HCT116 (cell line): ENCODE data around the gene CDCP1. TPM values are rescaled to one million over a fixed set of nuclear protein-coding genes. Genes with fewer than 3 reads are reported as not detected.

Source experiments
- ATAC-seq: fragments of 200-7000 bp; cut with Tn5 transposase; 2 replicates; pipeline ENCODE4 v1.9.1; 2020; ENCODE audit warnings: mild to moderate bottlenecking, moderate library complexity
- BruUV-seq: library from RNA; stranded (reverse); fragments of 400-500 nt; replicated peaks from 2 replicates; lab custom pipeline; 2021; lab: Mats Ljungman, UMichigan
- CTCF ChIA-PET: fragments of 300-600 bp; sonication (Branson Sonifier 250); formaldehyde crosslinking; loops from one replicate; lab custom pipeline; 2021; ENCODE audit warnings: antibody characterized with exemption; lab: Charles Lee
- POLR2A ChIA-PET: fragments of 300-600, 350-600 bp; sonication (Branson Sonifier 250); formaldehyde crosslinking; loops from one replicate; lab custom pipeline; 2021; ENCODE audit warnings: antibody characterized with exemption; lab: Charles Lee
- RAD21 ChIA-PET, 2 experiments: fragments of 300-600 bp; sonication (Branson Sonifier 250); formaldehyde crosslinking; loops; one replicate each; lab custom pipeline; 2023; ENCODE audit warnings: low total read pairs in 2 of 2; ENCODE audit not compliant: uncharacterized antibody in 2 of 2, unreplicated experiment in 2 of 2, low non-redundant PET in 1 of 2; lab: Charles Lee
- DNase-seq: peaks from one replicate; pipeline ENCODE4 v3.0.0-alpha.2; 2010; ENCODE audit warnings: low read depth, low spot score
- H2AFZ ChIP-seq: fragments of 200-600 bp; shearing (Covaris generic), sonication (generic); 2 replicates; pipeline ENCODE4 v1.6.1; 2017; ENCODE audit warnings: low read depth, mixed run types, mixed read lengths, antibody characterized with exemption, low read length; ENCODE audit not compliant: poor library complexity, severe bottlenecking
- H3K27ac ChIP-seq: 2 replicates; pipeline ENCODE4 v1.5.1; 2012; ENCODE audit warnings: low read depth, low read length
- H3K27me3 ChIP-seq: fragments of 200-600 bp; sonication (generic); 2 replicates; pipeline ENCODE4 v1.6.1; 2016; ENCODE audit warnings: mixed run types, low read length, mixed read lengths; ENCODE audit not compliant: insufficient read depth
- H3K36me3 ChIP-seq, 2 experiments: fragments of 200-500 bp in 1 of 2; fragments of 200-600 bp in 1 of 2; sonication (Bioruptor generic) in 1 of 2; sonication (generic) in 1 of 2; 2 replicates each; pipeline versions ENCODE4 v1.5.1 to v1.6.1; 2014 to 2016; ENCODE audit warnings: low read length in 2 of 2, inconsistent platforms in 1 of 2, mixed read lengths in 1 of 2, mixed run types in 1 of 2; ENCODE audit not compliant: insufficient read depth in 2 of 2, control insufficient read depth in 1 of 2
- H3K4me1 ChIP-seq, 2 experiments: fragments of 200-600 bp in 1 of 2; sonication (generic) in 1 of 2; 2 replicates each; pipeline versions ENCODE4 v1.5.1 to v1.6.1; 2012 to 2017; ENCODE audit warnings: low read length in 2 of 2, inconsistent platforms in 1 of 2, mild to moderate bottlenecking in 1 of 2, mixed read lengths in 1 of 2, mixed run types in 1 of 2, moderate library complexity in 1 of 2; ENCODE audit not compliant: insufficient read depth in 2 of 2, control insufficient read depth in 1 of 2
- H3K4me2 ChIP-seq: fragments of 200-600 bp; sonication (generic); 2 replicates; pipeline ENCODE4 v1.6.1; 2017; ENCODE audit warnings: mixed run types, low read length, mixed read lengths
- H3K4me3 ChIP-seq, 2 experiments: fragments of 200-600 bp in 1 of 2; sonication (generic) in 1 of 2; replicated peaks in 1 of 2; 2 replicates each; pipeline ENCODE4 v1.5.1; 2011 to 2016; ENCODE audit warnings: low read length in 2 of 2, control low read depth in 1 of 2, low read depth in 1 of 2, mild to moderate bottlenecking in 1 of 2, mixed read lengths in 1 of 2, mixed run types in 1 of 2
- H3K79me2 ChIP-seq: fragments of 200-600 bp; sonication (generic); 2 replicates; pipeline ENCODE4 v1.6.1; 2017; ENCODE audit warnings: mild to moderate bottlenecking, mixed run types, low read length, moderate library complexity, mixed read lengths; ENCODE audit not compliant: insufficient read depth
- H3K9ac ChIP-seq: fragments of 200-600 bp; sonication (generic); 2 replicates; pipeline ENCODE4 v1.6.1; 2016; ENCODE audit warnings: low read length, mixed read lengths
- H3K9me2 ChIP-seq: fragments of 200-600 bp; sonication (generic), shearing (Covaris generic); 2 replicates; pipeline ENCODE4 v1.6.1; 2017; ENCODE audit warnings: mixed run types, mild to moderate bottlenecking, moderate library complexity; ENCODE audit not compliant: insufficient read depth
- H3K9me3 ChIP-seq, 2 experiments: fragments of 200-500 bp in 1 of 2; fragments of 200-600 bp in 1 of 2; sonication (Bioruptor generic) in 1 of 2; sonication (generic) in 1 of 2; 2 replicates each; pipeline ENCODE4 v1.6.1; 2014 to 2017; ENCODE audit warnings: low read length in 2 of 2, mixed read lengths in 2 of 2, inconsistent platforms in 1 of 2, low read depth in 1 of 2, mild to moderate bottlenecking in 1 of 2, mixed run types in 1 of 2, moderate library complexity in 1 of 2; ENCODE audit not compliant: control insufficient read depth in 1 of 2, insufficient read depth in 1 of 2
- H4K20me1 ChIP-seq: fragments of 200-600 bp; sonication (generic), shearing (Covaris generic); 2 replicates; pipeline ENCODE4 v1.6.1; 2017; ENCODE audit warnings: mixed run types, mild to moderate bottlenecking, moderate library complexity; ENCODE audit not compliant: insufficient read depth
- CBX3 ChIP-seq: IDR thresholded peaks from 2 replicates; pipeline ENCODE4 v1.6.1; 2012; ENCODE audit warnings: low read depth
- CTCF ChIP-seq, 3 experiments: fragments of 200-600 bp in 1 of 3; sonication (generic) in 1 of 3; IDR thresholded peaks in 2 of 3; conservative IDR thresholded peaks in 1 of 3; 2 replicates each; pipeline ENCODE4 v1.5.1; 2012 to 2017; ENCODE audit warnings: low read depth in 2 of 3, low read length in 2 of 3, antibody characterized with exemption in 1 of 3, borderline replicate concordance in 1 of 3, control low read depth in 1 of 3, mild to moderate bottlenecking in 1 of 3, mixed read lengths in 1 of 3, mixed run types in 1 of 3, moderate library complexity in 1 of 3; ENCODE audit not compliant: insufficient read depth in 1 of 3
- ELF1 ChIP-seq: IDR thresholded peaks from 2 replicates; pipeline ENCODE4 v1.6.1; 2012; ENCODE audit warnings: low read depth, borderline replicate concordance
- FOSL1 ChIP-seq: IDR thresholded peaks from 2 replicates; pipeline ENCODE4 v1.6.1; 2012; ENCODE audit warnings: low read depth
- JUND ChIP-seq: IDR thresholded peaks from 2 replicates; pipeline ENCODE4 v1.6.1; 2012
- POLR2A ChIP-seq: IDR thresholded peaks from 2 replicates; pipeline ENCODE4 v1.7.0; 2011; ENCODE audit warnings: borderline replicate concordance; ENCODE audit not compliant: insufficient read depth, insufficient read length; ENCODE audit errors: extremely low read depth
- POLR2AphosphoS5 ChIP-seq: IDR thresholded peaks from 2 replicates; pipeline ENCODE4 v1.6.1; 2011; ENCODE audit warnings: mild to moderate bottlenecking, low read depth, low read length, moderate library complexity
- REST ChIP-seq: IDR thresholded peaks from 2 replicates; pipeline ENCODE4 v1.6.1; 2012; ENCODE audit warnings: low read depth
- SIN3A ChIP-seq: IDR thresholded peaks from 2 replicates; pipeline ENCODE4 v1.6.1; 2012; ENCODE audit warnings: low read depth
- SRF ChIP-seq: IDR thresholded peaks from 2 replicates; pipeline ENCODE4 v1.6.1; 2012; ENCODE audit warnings: low read depth
- TCF7L2 ChIP-seq: IDR thresholded peaks from 2 replicates; pipeline ENCODE4 v1.7.0; 2011; ENCODE audit warnings: borderline replicate concordance, inconsistent platforms; ENCODE audit not compliant: insufficient read depth, insufficient read length; ENCODE audit errors: extremely low read depth
- YY1 ChIP-seq: IDR thresholded peaks from 2 replicates; pipeline ENCODE4 v1.6.1; 2011; ENCODE audit warnings: low read length, low read depth, moderate library complexity, mild to moderate bottlenecking; ENCODE audit not compliant: insufficient replicate concordance; ENCODE audit errors: extremely low read depth
- ZNF274 ChIP-seq: fragments of 200-500 bp; sonication (Bioruptor generic); IDR thresholded peaks from 2 replicates; pipeline ENCODE4 v1.6.1; 2014; ENCODE audit warnings: mild to moderate bottlenecking, low read depth, low read length, inconsistent platforms
- intact Hi-C: fragments of 100-400 bp; cut with micrococcal nuclease; formaldehyde crosslinking; loops from 2 replicates; pipeline ENCODE4 v1.10.0; 2022
- total RNA-seq: library from RNA; stranded (reverse); gene quantifications from one replicate; pipeline ENCODE4 v1.2.1, GENCODE V29; 2021; ENCODE audit not compliant: unreplicated experiment

CDCP1 gene
- total RNA-seq, 1 experiment from 2014 or later: 196 TPM

- TF ChIP-seq ZNF274 (no peak), TCF7L2 (no peak)
These were observed 94.5 kb downstream of the CDCP1 start (continued) for GRCh38 chr3:45051685-45052084.

GRCh38 chr3:45049807-45050206, 96.4 kb downstream of the CDCP1 start:
- DNase-seq (no peak), ATAC-seq (no peak)
- Histone ChIP-seq H3K27me3 (no peaks in the 10 kb centered on the region), H3K27ac (no peak overlapping the region), H3K9me2 (no peaks in the 10 kb centered on the region), H3K9ac (no peak overlapping the region), H4K20me1 (no peaks in the 10 kb centered on the region), H3K4me2 (no peak overlapping the region), H3K9me3 (no peaks in the 10 kb centered on the region), H3K4me1 (peaks cover 0 to 12% of the 10 kb centered on the region in 2 experiments; a peak in 3 of 4 replicates), H3K79me2 (no peaks in the 10 kb centered on the region), H3K4me3 (no peak overlapping the region), H2AFZ (no peak overlapping the region), H3K36me3 (no peaks in the 10 kb centered on the region)
- RAD21 ChIA-PET: no interaction called here
- CTCF ChIA-PET: no interaction called here
- no TSS peak for BruUV-seq
- no peak for TF ChIP-seq YY1
- no peak for TF ChIP-seq CTCF (IDR thresholded peaks at IDR 0.05 in 2 of 3, conservative IDR thresholded peaks at IDR 0.05 in 1 of 3; ENCODE audit: borderline replicate concordance in 1 of 3, insufficient read depth in 1 of 3, low read depth in 2 of 3, low read length in 2 of 3)
- no peak for TF ChIP-seq FOSL1
- no peak for TF ChIP-seq REST
- no peak for TF ChIP-seq POLR2AphosphoS5
- no peak for TF ChIP-seq ELF1
- TF ChIP-seq CBX3: no peak
- TF ChIP-seq SIN3A: no peak
- no peak for TF ChIP-seq JUND
- TF ChIP-seq POLR2A: no peak
- no peak for TF ChIP-seq SRF
- POLR2A ChIA-PET: no interaction called here
- intact Hi-C loops: no loop called here
